HG02571 (cell line): ENCODE data around the gene KLRC2.
"Not testable (repeated sequence)": the region's sequence is repeated elsewhere in the genome, so short reads cannot be mapped to it uniquely, and the experiment has no call there.

ENCODE experiments used
- ATAC-seq: cut with Tn5 transposase; IDR thresholded peaks from one replicate; pipeline ENCODE4 v1.9.1; 2021; ENCODE audit warnings: mild to moderate bottlenecking, moderate library complexity; ENCODE audit not compliant: unreplicated experiment

Gene KLRC2

GRCh38 chr12:10435816-10436215 lies at the start of gene KLRC2:
TSS of gene KLRC2 (minus strand) at chr12:10436010. CDS start at chr12:10435986, 24 bp downstream.
- ATAC-seq, result not testable (repeated sequence)

GRCh38 chr12:10481901-10482300 lies 46.1 kb upstream of the KLRC2 start:
- not testable (repeated sequence) for ATAC-seq

GRCh38 chr12:10472808-10473207 lies 37.0 kb upstream of the KLRC2 start:
- ATAC-seq, result not testable (repeated sequence)

- no peak for ATAC-seq
These were observed 33.9 kb upstream of the KLRC2 start for GRCh38 chr12:10469701-10470100.

GRCh38 chr12:10466311-10466710 lies 30.5 kb upstream of the KLRC2 start:
- ATAC-seq, result no peak

GRCh38 chr12:10457760-10458159 lies 21.9 kb upstream of the KLRC2 start:
- no peak for ATAC-seq

GRCh38 chr12:10456856-10457255 lies 21.0 kb upstream of the KLRC2 start:
- ATAC-seq, result no peak

GRCh38 chr12:10455766-10456165 lies 20.0 kb upstream of the KLRC2 start:
- ATAC-seq, result no peak

GRCh38 chr12:10454531-10454930 lies 18.7 kb upstream of the KLRC2 start:
- no peak for ATAC-seq

- no peak for ATAC-seq
These were observed 17.3 kb upstream of the KLRC2 start, which contains the start of gene KLRC1 for GRCh38 chr12:10453156-10453555. TSS of gene KLRC1 (minus strand) at chr12:10453377. CDS start at chr12:10451156, 2,221 bp downstream.

- ATAC-seq, result no peak
These were observed 12.4 kb upstream of the KLRC2 start for GRCh38 chr12:10448236-10448635.

- not testable (repeated sequence) for ATAC-seq
These were observed 10.2 kb upstream of the KLRC2 start for GRCh38 chr12:10446052-10446451.

GRCh38 chr12:10441144-10441543 lies 5.3 kb upstream of the KLRC2 start:
- ATAC-seq, result not testable (repeated sequence)

GRCh38 chr12:10439608-10440274 lies 3.9 kb upstream of the KLRC2 start:
- not testable (repeated sequence) for ATAC-seq

GRCh38 chr12:10437601-10438000 lies 1.8 kb upstream of the KLRC2 start:
- not testable (repeated sequence) for ATAC-seq

- not testable (repeated sequence) for ATAC-seq
These were observed 5.2 kb downstream of the KLRC2 start for GRCh38 chr12:10430623-10431022.

- ATAC-seq, result not testable (repeated sequence)
These were observed 9.9 kb downstream of the KLRC2 start for GRCh38 chr12:10425938-10426337.

- not testable (repeated sequence) for ATAC-seq
These were observed 11.4 kb downstream of the KLRC2 start for GRCh38 chr12:10424260-10424899.

- ATAC-seq, result not testable (repeated sequence)
These were observed 13.7 kb downstream of the KLRC2 start for GRCh38 chr12:10422159-10422558.

- not testable (repeated sequence) for ATAC-seq
These were observed 15.5 kb downstream of the KLRC2 start, which contains the start of gene KLRC3 for GRCh38 chr12:10420334-10420733. TSS of gene KLRC3 (minus strand) at chr12:10420595. CDS start at chr12:10420550, 45 bp downstream.

GRCh38 chr12:10409392-10409791 lies 26.4 kb downstream of the KLRC2 start, which contains the start of gene KLRC4:
TSS of gene KLRC4 (minus strand) at chr12:10409757. CDS start at chr12:10409575, 182 bp downstream.
- ATAC-seq, result no peak

GRCh38 chr12:10408842-10409241 lies 27.0 kb downstream of the KLRC2 start:
- no peak for ATAC-seq
